T-helper 1 cell treated with Interleukin-12 subunit alpha and Interleukin-12 subunit beta and Interleukin-4 antibody, amounts not matched to agents 30 μg/mL and 1 μg/mL, for 36 hours (primary cell): ENCODE measurements around the gene SAMM50.
A peak's percentile ranks its signal among the peaks of the same experiment; 100 is the strongest.
"Not testable (repeated sequence)": the region's sequence is repeated elsewhere in the genome, so short reads cannot be mapped to it uniquely, and the experiment has no call there.

Source experiments
- H3K27ac Mint-ChIP-seq: one replicate; pipeline ENCODE4 v1.8.0; 2021; ENCODE audit warnings: mild to moderate bottlenecking, mixed read lengths
- H3K27me3 Mint-ChIP-seq: one replicate; pipeline ENCODE4 v1.8.0; 2021; ENCODE audit warnings: low read depth, mixed read lengths
- H3K36me3 Mint-ChIP-seq: one replicate; pipeline ENCODE4 v1.8.0; 2021; ENCODE audit warnings: low read depth, mixed read lengths
- H3K4me1 Mint-ChIP-seq: one replicate; pipeline ENCODE4 v1.8.0; 2021; ENCODE audit warnings: low read depth, mixed read lengths
- H3K4me3 Mint-ChIP-seq: one replicate; pipeline ENCODE4 v1.8.0; 2021; ENCODE audit warnings: mild to moderate bottlenecking, moderate library complexity, mixed read lengths
- H3K9me3 Mint-ChIP-seq: one replicate; pipeline ENCODE4 v1.8.0; 2021; ENCODE audit warnings: mixed read lengths

SAMM50 gene

DNA sequence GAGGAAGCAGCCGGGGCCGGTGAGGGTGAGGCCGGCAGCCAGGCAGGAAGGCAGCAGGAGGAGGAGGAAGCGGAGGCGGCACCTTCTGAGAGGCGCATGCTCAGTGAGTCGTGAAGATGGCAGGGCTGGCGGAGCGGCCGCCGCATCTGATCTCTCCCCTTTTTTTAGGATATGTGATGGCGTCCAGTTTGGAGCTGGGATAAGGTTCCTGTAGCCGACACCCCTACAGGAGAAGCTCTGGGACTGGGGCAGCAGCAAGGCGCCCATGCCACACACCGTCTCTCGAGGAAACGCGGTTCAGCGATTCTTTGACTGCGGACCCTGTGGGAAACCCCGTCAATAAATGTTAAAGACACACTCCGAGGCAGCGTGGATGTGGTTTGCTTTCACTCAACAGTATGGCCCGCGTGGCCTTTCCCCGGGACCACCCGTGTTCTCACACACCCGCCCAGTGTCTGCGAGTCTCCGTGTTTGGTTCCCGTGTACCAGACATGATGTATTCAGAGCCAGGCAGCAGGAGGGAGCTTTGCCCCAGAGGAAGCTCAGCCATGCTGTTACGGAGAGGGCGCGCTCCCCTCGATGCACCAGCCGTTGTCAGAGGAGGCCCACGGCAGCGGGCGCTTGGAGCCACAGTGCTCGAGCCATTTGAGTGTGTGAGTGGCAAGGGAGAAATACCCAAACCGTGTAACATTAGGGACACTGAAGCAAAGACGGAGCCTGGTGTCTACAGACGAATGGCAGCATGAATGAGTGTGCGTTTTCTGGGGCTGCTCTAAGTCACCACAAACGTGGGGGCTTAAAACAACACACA lies 41.1 kb downstream of the SAMM50 start:
- H3K27me3 Mint-ChIP-seq: no peaks in the 10 kb centered on the region
- H3K9me3 Mint-ChIP-seq: no peaks in the 10 kb centered on the region
- peak overlapping the region; percentile 93 for H3K27ac Mint-ChIP-seq
- H3K4me3 Mint-ChIP-seq: peak overlapping the region; percentile 92
- peaks cover 46% of the 10 kb centered on the region for H3K36me3 Mint-ChIP-seq
- H3K4me1 Mint-ChIP-seq: peaks cover 22% of the 10 kb centered on the region

DNA sequence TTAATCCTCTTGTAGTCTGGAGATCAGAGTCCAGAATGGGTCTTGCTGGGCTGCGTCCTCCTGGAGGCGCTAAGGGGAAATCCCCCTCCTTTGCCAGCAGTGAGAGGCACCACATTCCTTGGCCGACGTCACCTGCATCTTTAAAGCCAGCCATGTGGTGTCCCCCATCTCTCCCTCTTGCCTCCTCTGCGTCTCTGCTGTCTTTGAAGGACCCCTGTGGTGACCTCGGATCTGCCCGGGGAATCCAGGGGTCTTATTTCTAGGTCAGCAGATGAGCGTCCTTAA lies 41.7 kb downstream of the SAMM50 start:
- Mint-ChIP-seq H3K4me1 (peaks cover 22% of the 10 kb centered on the region), H3K27me3 (no peaks in the 10 kb centered on the region), H3K36me3 (peaks cover 42% of the 10 kb centered on the region), H3K27ac (no peak overlapping the region), H3K4me3 (no peak overlapping the region), H3K9me3 (no peaks in the 10 kb centered on the region)

DNA sequence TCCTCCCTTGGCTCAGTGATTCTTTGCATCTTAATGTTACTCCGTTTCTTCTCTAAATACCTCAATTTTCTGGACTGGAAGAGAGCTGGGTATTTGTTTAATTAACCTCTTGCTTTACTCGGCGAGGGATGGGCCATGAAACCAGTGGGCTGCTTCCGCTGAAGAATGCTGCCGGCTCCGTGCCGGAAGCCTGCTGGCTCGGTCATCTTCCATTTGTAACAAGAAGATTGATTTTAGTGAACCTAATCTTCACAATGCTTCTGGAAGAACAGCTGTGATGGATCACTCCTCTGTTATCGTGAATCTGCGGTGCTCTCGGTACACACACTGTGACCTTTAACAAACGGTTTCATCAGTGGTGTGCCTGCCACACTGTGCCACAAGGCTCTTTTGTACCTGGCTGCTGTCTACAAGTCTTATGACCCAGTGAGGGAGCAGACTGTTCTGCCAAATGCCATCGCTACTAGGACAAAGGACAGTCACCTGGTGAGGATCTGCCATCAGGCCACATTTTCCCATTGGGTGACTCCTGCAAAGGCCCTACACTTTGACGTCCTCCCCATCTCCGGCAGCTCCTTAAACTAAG lies 43.5 kb downstream of the SAMM50 start:
- Mint-ChIP-seq H3K4me1 (peaks cover 19% of the 10 kb centered on the region), H3K4me3 (no peak overlapping the region), H3K9me3 (no peaks in the 10 kb centered on the region), H3K36me3 (peaks cover 31% of the 10 kb centered on the region), H3K27ac (no peak overlapping the region), H3K27me3 (no peaks in the 10 kb centered on the region)

DNA sequence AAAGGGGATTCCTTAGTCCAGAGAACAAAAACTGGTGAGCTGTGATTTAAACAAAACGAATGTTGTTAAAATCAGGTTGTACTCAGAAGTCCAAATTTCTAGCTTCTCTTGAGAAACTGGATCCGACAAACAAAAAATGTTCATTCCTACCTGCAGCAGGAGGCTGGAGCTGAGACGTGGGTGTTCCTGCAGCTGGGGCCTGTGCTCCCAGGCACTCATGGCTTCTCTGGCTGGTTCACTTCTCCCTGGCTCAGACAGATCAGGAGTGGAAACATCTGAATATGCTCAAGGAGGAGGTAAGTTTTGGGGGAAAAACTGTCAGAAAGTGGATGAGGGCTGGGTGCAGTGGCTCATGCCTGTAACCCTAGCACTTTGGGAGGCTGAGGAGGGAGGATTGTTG lies 44.1 kb downstream of the SAMM50 start:
- no peaks in the 10 kb centered on the region for H3K27me3 Mint-ChIP-seq
- H3K9me3 Mint-ChIP-seq: no peaks in the 10 kb centered on the region
- H3K36me3 Mint-ChIP-seq: peaks cover 30% of the 10 kb centered on the region
- no peak overlapping the region for H3K27ac Mint-ChIP-seq
- H3K4me1 Mint-ChIP-seq: peaks cover 19% of the 10 kb centered on the region
- no peak overlapping the region for H3K4me3 Mint-ChIP-seq

DNA sequence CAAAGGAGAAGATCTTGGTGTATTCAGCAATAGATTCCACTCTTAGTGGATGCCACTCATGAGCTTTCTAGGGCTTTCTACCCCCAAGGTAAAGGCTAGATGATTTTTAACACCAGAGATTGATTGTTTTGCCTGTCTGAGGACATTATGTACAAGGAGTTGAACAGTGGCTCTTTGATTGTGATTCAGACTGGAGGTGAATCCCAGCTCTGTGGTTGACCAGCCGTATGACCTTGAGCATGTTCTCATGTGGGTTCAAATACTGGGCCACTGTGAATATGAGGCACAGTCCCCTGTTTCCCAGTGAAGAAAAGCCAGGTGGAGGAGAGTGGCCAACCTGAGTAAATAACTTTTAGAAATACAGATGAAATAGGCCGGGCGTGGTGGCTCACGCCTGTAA lies 44.9 kb downstream of the SAMM50 start:
- no peaks in the 10 kb centered on the region for H3K27me3 Mint-ChIP-seq
- no peak overlapping the region for H3K4me3 Mint-ChIP-seq
- no peaks in the 10 kb centered on the region for H3K9me3 Mint-ChIP-seq
- peaks cover 25% of the 10 kb centered on the region for H3K36me3 Mint-ChIP-seq
- H3K27ac Mint-ChIP-seq: no peak overlapping the region
- peaks cover 15% of the 10 kb centered on the region for H3K4me1 Mint-ChIP-seq

DNA sequence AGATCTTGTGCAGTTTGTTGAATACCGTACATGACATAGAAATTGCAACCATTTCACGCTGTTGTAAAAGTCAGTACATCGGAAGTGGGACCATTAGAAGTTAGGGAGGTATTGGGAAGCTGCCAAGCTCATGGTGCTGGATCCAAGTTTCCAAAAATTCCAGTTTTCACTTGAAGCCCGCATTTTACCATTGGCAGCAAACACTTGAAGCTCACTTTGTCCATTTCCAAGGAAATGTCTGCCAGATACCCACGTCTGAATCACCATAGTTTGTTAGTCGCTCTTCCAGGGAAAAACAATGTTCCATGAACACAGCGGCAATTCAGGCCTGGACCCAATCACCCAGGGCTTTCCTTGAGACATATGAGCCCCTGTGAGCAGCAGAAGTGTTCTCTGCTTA lies 46.3 kb downstream of the SAMM50 start:
- Mint-ChIP-seq H3K4me1 (peaks cover 6% of the 10 kb centered on the region), H3K4me3 (no peak overlapping the region), H3K36me3 (peaks cover 17% of the 10 kb centered on the region), H3K27ac (no peak overlapping the region), H3K9me3 (no peaks in the 10 kb centered on the region), H3K27me3 (no peaks in the 10 kb centered on the region)

DNA sequence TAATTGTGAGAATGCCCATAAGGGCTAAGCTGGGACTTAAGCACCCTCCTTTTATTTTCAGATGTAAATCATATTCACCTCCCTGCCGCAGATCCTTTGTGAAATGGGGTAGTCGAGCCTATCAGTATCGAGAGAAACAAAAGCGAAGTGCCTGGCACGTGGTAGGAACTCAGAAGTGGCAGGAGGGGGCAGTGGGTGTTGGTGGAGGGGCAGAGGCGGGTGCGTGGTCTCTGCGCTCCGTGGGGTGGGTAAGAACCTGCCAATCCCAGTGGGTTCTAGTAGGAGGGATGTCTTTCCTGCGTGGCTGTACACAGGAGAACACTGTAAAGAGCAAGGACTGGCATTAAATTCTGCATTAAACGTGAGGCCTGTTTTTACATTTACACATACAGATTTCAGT lies 47.1 kb downstream of the SAMM50 start:
- H3K9me3 Mint-ChIP-seq: no peaks in the 10 kb centered on the region
- H3K27me3 Mint-ChIP-seq: no peaks in the 10 kb centered on the region
- H3K4me3 Mint-ChIP-seq: no peak overlapping the region
- H3K4me1 Mint-ChIP-seq: peaks cover 2% of the 10 kb centered on the region
- no peak overlapping the region for H3K27ac Mint-ChIP-seq
- peaks cover 10% of the 10 kb centered on the region for H3K36me3 Mint-ChIP-seq

DNA sequence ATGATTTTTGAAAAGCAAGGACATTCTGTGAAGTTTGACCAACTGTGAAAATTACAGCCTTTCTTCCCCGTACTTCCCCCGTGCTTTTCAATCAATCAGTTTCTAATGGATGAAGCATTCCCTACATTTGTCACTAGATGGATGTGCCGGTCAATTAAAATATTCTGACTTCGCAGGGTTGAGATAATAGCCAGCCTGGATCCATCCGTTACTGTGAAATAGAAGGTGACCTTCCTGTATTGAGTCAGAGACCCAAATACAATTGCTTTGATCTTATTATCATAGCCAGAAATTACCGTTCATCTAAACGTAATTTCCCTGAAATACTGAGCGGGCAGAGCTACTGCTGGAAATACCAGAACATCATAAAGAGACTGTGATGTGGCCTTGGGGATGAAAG lies 47.8 kb downstream of the SAMM50 start:
- Mint-ChIP-seq H3K27me3 (no peaks in the 10 kb centered on the region), H3K4me3 (no peak overlapping the region), H3K9me3 (no peaks in the 10 kb centered on the region), H3K27ac (no peak overlapping the region), H3K36me3 (peaks cover 8% of the 10 kb centered on the region), H3K4me1 (peaks cover 2% of the 10 kb centered on the region)

DNA sequence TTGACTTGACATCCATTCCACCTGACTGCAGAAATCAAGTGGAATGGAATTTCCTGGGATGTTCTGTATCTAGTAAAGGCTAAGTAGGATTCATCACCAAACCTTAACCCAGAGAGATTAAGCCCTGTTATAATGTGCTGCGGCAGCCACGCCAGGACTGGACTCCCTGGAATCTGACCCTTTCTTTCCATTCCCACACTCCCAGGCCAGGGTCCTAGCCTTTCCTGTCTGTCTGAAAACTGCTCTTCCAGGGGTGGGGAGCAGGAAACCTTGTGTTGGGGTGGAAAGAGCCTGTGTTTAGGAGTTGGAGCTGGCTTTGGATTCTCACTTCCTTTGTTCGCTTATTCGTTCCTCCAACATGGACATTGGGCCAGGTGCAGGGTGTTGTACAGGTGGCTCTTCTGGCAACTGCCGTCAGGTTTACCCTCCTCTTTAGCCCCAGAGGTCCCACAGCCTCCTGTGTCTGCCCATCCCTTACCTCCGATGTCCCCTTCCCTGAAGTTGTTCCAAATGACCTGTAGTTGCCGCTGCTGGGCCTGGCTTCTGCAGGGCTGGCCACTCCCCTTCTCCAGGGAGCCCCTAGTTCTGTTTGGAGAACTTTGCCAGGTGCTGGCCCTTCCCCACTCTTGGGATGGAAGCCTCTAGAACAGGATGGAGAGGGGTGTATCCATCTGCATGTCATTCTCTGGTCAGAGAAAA lies 48.3 kb downstream of the SAMM50 start:
- peaks cover 7% of the 10 kb centered on the region for H3K36me3 Mint-ChIP-seq
- no peak overlapping the region for H3K27ac Mint-ChIP-seq
- H3K9me3 Mint-ChIP-seq: no peaks in the 10 kb centered on the region

DNA sequence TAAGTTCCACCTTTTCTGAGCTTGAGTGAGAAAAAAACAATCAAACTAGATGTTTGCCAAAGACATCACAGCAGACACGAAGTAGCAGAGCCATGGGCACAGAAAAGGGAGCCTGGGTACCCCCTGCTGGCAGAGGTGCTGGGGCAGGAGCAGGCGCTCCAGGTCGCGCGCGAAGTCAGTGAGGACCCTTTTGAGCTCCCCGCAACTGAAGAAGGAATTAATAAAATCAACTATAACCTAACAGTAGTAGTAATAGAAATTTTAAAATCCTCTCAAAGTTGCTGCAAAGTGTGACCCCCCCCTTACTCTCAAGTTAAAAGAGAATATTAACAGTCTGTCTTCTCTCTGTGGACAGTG lies 48.8 kb downstream of the SAMM50 start:
- H3K36me3 Mint-ChIP-seq: peaks cover 2% of the 10 kb centered on the region

More for the DNA sequence above, 48.3 kb downstream of the SAMM50 start:
- Mint-ChIP-seq H3K4me3 (no peak overlapping the region), H3K27me3 (no peaks in the 10 kb centered on the region), H3K4me1 (peaks cover 2% of the 10 kb centered on the region)

DNA sequence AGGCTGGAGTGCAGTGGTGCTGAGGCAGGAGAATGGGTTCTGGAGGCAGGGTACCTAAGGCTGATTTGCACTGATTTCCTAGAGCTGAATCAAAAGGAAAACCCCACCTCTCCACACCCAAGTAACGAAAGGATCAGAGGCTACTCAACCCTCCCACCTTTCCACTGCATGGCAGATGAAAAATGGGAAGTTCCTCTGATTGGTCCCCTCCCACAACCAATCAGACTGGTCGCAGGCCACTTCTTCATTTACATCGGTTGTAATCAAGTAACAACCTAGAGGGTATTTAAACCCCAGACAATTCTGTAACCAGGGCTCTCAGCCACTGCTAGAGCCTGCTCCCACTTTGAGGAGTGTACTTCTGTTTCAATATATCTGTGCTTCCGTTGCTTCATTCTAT lies 50.3 kb downstream of the SAMM50 start:
- peaks cover 2% of the 10 kb centered on the region for H3K4me1 Mint-ChIP-seq
- no peak overlapping the region for H3K4me3 Mint-ChIP-seq
- no peaks in the 10 kb centered on the region for H3K36me3 Mint-ChIP-seq
- no peak overlapping the region for H3K27ac Mint-ChIP-seq
- no peaks in the 10 kb centered on the region for H3K9me3 Mint-ChIP-seq
- H3K27me3 Mint-ChIP-seq: no peaks in the 10 kb centered on the region

More for the DNA sequence above, 48.8 kb downstream of the SAMM50 start:
- no peak overlapping the region for H3K27ac Mint-ChIP-seq
- H3K27me3 Mint-ChIP-seq: no peaks in the 10 kb centered on the region
- H3K4me1 Mint-ChIP-seq: peaks cover 2% of the 10 kb centered on the region
- no peaks in the 10 kb centered on the region for H3K9me3 Mint-ChIP-seq
- no peak overlapping the region for H3K4me3 Mint-ChIP-seq

DNA sequence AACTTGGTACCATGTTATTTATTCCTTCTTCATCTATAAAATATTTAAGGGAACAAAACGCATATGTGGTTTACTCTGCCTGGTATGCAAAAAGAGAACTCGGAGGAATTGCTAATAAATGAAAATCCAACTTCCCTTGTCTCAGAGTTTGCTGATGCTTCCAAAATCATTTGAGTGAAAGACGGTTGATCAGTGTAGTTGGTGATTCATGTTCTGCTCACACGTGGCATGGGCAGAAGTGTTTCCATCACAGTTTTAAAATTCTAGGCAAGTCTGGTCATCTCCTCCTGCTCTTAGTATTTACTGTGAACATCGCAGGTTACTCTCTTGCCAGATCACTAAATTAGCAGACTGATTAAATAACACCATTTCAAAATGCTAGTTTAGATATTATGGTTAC lies 56.9 kb downstream of the SAMM50 start:
- Mint-ChIP-seq H3K4me1 (peaks cover 1% of the 10 kb centered on the region), H3K4me3 (no peak overlapping the region), H3K27me3 (no peaks in the 10 kb centered on the region), H3K27ac (no peak overlapping the region), H3K9me3 (no peaks in the 10 kb centered on the region), H3K36me3 (no peaks in the 10 kb centered on the region)

DNA sequence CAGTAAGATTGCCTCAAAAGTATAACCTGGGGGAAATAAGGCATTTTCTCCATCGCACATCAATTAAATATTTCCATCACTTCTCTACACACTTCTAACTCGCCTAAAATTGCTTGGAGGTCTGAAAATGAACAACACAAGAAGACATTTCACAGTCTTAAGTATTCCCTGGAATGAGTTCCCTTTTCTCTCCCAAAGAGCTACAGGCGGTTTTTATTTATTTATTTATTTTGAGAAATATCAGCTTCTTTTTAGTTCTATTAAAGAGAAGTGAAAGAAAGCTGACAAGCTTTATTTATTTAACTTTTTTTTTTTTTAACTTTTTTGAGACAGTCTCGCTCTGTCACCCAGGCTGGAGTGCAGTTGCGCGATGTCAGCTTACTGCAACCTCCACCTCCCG lies 57.3 kb downstream of the SAMM50 start:
- Mint-ChIP-seq H3K36me3 (no peaks in the 10 kb centered on the region), H3K4me1 (peaks cover 1% of the 10 kb centered on the region), H3K27ac (no peak overlapping the region), H3K27me3 (no peaks in the 10 kb centered on the region), H3K9me3 (no peaks in the 10 kb centered on the region), H3K4me3 (no peak overlapping the region)

DNA sequence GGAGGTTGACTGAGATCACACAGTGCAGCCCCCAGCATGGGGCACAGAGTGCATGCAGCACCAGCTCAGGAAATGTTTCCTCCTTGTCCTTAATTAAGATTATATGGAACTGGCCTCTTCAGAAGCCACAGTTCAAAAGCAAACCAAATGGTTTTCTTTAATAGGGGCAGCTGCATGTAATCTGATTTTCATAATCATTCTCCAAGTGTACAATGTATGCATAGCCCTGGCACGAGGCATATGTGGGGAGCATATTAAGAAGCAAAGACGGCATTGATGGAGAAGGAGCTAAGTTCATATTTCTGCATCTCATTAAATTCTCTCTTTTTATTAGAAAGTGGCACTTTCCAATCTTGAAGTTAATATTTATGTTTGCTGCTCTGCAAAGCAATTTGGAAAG lies 59.0 kb downstream of the SAMM50 start:
- Mint-ChIP-seq H3K27ac (no peak overlapping the region), H3K27me3 (no peaks in the 10 kb centered on the region), H3K4me1 (peaks cover 1% of the 10 kb centered on the region), H3K9me3 (no peaks in the 10 kb centered on the region), H3K4me3 (no peak overlapping the region), H3K36me3 (peaks cover 2% of the 10 kb centered on the region)

DNA sequence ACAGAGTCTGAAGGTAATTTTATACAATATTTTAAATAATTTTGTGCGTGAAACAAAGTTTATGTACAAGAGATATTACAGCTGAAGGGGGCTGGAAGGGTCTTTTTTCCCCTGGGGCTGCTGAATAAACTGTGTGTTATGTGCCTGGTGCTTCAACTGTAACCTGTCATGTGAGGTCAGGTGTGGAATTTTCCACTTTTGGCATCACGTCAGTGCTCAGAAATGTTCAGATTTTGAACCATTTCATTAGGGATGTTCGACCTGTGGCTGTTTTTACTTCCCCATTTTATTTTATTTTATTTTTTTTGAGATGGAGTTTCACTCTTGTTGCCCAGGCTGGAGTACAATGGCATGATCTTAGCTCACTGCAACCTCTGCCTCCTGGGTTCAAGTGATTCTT lies 61.3 kb downstream of the SAMM50 start:
- not testable (repeated sequence) for H3K4me1 Mint-ChIP-seq, H3K27me3 Mint-ChIP-seq, H3K27ac Mint-ChIP-seq, H3K4me3 Mint-ChIP-seq, H3K9me3 Mint-ChIP-seq, H3K36me3 Mint-ChIP-seq
